GM21825 (cell line): ENCODE results near the gene TSGA10IP.
A peak's percentile ranks its signal among the peaks of the same experiment; 100 is the strongest.

Source experiments
- ATAC-seq: cut with Tn5 transposase; IDR thresholded peaks from one replicate; pipeline ENCODE4 v1.9.1; 2021; ENCODE audit warnings: mild to moderate bottlenecking, moderate library complexity; ENCODE audit not compliant: unreplicated experiment

Gene TSGA10IP

GRCh38 chr11:65945430-65945911 lies at the start of gene TSGA10IP:
Gene TSGA10IP, plus strand, starts transcription at chr11:65945480. Its CDS starts 196 bp downstream, at chr11:65945676.
- no peak for ATAC-seq

- ATAC-seq, result no peak
Observed at GRCh38 chr11:65895482-65895981, 49.7 kb upstream of the TSGA10IP start.

- no peak for ATAC-seq
Observed at GRCh38 chr11:65896034-65896999, 49.0 kb upstream of the TSGA10IP start.

- no peak for ATAC-seq
Observed at GRCh38 chr11:65897020-65897471, 48.2 kb upstream of the TSGA10IP start.

- ATAC-seq, result no peak
Observed at GRCh38 chr11:65898656-65899355, 46.5 kb upstream of the TSGA10IP start.

GRCh38 chr11:65899356-65900124 lies 45.7 kb upstream of the TSGA10IP start:
- ATAC-seq, result peak; percentile 4

- peak; percentile 69 for ATAC-seq
Observed at GRCh38 chr11:65900125-65900898, 45.0 kb upstream of the TSGA10IP start, which contains the start of gene FOSL1. Gene FOSL1, minus strand, starts transcription at chr11:65900388. Its CDS starts 49 bp downstream, at chr11:65900339.

- ATAC-seq, result no peak
Observed at GRCh38 chr11:65900899-65901180, 44.4 kb upstream of the TSGA10IP start.

- no peak for ATAC-seq
Observed at GRCh38 chr11:65903068-65903481, 42.2 kb upstream of the TSGA10IP start.

GRCh38 chr11:65903715-65904114 lies 41.6 kb upstream of the TSGA10IP start:
- ATAC-seq, result no peak

GRCh38 chr11:65906602-65907001 lies 38.7 kb upstream of the TSGA10IP start:
- ATAC-seq, result no peak

GRCh38 chr11:65907878-65908277 lies 37.4 kb upstream of the TSGA10IP start:
- no peak for ATAC-seq

- no peak for ATAC-seq
Observed at GRCh38 chr11:65911682-65912568, 33.4 kb upstream of the TSGA10IP start.

GRCh38 chr11:65912845-65913244 lies 32.4 kb upstream of the TSGA10IP start:
- ATAC-seq, result no peak

- ATAC-seq, result no peak
Observed at GRCh38 chr11:65915101-65915820, 30.0 kb upstream of the TSGA10IP start.

- no peak for ATAC-seq
Observed at GRCh38 chr11:65915821-65916251, 29.4 kb upstream of the TSGA10IP start.

- no peak for ATAC-seq
Observed at GRCh38 chr11:65916391-65916790, 28.9 kb upstream of the TSGA10IP start.

GRCh38 chr11:65917077-65917433 lies 28.2 kb upstream of the TSGA10IP start:
- ATAC-seq, result no peak
